Measurements from ENCODE around the gene LRMDA.

The LRMDA gene

DNA sequence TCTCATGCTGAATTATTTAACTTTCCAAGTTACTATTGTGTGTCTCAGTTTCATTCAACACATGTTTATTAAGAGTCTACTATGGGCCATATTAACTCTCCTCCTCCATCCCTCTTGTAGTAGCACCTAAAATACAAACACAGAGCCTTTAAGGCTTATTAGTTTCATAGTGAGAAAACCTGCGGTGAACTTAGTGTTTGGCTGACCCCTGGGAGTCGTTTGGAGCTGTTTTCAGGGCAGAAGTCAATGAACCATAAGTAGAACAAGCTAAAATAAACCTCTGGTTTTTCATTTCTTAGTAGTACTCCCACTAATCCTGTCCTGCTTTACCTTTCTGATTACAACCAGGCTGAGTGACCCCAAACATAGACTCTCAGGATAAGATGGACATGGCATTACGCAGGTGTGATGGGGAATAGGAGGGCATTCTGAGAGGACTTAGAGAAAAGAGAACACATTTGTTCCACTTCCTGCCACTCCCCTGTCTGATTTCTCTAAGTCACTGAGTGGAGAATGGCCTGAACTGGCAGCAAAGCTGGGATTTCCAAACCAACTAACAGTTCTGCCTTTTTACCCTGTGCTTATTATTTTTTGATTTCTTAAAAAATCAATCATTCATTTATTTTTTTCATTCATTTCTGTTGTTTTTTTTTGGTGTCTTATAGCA lies 74.5 kb downstream of the LRMDA start:
- TF ChIP-seq, protein P1, sequence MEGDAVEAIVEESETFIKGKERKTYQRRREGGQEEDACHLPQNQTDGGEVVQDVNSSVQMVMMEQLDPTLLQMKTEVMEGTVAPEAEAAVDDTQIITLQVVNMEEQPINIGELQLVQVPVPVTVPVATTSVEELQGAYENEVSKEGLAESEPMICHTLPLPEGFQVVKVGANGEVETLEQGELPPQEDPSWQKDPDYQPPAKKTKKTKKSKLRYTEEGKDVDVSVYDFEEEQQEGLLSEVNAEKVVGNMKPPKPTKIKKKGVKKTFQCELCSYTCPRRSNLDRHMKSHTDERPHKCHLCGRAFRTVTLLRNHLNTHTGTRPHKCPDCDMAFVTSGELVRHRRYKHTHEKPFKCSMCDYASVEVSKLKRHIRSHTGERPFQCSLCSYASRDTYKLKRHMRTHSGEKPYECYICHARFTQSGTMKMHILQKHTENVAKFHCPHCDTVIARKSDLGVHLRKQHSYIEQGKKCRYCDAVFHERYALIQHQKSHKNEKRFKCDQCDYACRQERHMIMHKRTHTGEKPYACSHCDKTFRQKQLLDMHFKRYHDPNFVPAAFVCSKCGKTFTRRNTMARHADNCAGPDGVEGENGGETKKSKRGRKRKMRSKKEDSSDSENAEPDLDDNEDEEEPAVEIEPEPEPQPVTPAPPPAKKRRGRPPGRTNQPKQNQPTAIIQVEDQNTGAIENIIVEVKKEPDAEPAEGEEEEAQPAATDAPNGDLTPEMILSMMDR (IDR thresholded peaks at IDR 0.05; ENCODE audit: borderline replicate concordance, insufficient read depth, low read depth, low read length) = no peak
- no peak overlapping the region for H3K4me3 ChIP-seq (ENCODE audit: low read depth, low read length)

DNA sequence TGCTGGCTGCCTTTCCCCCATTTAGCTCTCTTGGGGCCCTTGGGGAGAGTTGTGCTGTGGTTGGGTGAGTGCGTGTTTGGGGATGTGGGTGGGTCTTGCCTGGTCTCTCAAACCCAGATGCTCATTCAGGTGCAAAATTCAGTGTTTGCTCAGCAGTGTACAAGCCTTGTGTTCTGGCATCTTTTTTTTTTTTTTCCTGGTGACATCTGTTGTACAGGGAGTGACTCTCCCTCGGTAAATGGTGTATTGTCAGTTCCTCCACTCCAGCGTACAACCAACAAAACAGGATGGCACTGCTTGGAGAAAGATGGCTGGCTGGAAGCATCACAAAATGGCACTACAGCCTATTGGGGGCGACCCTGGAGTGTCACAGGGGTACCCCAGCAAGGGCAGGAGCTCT lies 75.5 kb downstream of the LRMDA start:
- TF ChIP-seq, protein P1 (IDR thresholded peaks at IDR 0.05; ENCODE audit: borderline replicate concordance, insufficient read depth, low read depth, low read length) = no peak
- H3K4me3 ChIP-seq (ENCODE audit: low read depth, low read length) = no peak overlapping the region

DNA sequence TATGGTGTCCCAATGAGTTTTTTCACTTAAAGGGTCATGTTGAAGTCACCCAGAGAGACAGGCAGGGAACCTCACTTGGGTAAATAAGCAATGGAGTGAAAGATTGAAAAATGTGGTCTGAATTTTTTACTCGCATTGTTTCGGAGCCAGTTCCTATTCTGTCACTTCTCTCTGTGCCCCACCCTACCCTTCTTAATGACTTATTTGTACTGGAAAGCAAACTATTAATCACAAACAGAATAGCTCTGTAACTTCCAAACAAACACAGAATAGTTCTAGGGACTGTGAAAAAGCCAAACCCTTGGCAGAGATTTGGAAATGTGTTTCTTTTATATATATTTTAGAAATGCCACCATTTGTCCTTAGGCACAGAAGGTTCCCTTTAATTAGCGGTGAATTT lies 76.0 kb downstream of the LRMDA start:
- H3K4me3 ChIP-seq (ENCODE audit: low read depth, low read length) = no peak overlapping the region
- TF ChIP-seq, protein P1 (IDR thresholded peaks at IDR 0.05; ENCODE audit: borderline replicate concordance, insufficient read depth, low read depth, low read length) = no peak

DNA sequence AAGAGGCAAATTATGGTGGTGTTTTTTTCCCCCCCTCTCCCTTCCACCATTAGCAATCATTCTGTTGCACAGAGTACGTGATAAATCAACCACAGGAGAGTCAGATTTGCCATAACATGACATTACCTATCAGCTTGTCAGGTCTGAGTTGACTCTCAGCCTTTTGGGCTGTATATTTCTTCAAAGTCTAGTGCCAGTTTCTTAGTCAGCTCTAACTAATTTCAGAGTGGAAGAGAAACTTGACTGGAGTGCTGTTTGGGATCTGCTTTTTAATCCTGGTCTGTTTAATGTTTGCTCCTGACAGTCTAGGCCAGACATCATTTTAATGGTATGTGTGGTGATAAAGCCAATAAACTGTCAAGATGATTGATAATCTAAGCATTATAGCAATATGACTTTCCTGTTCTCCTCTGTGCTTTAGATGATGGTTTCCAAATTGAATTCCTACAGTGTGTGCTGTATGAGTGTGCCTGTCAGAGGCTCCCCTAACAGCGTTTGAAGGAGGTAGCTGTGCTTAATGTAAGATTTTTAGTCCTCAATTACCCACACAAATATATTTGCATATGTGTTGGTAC lies 76.9 kb downstream of the LRMDA start:
- no peak overlapping the region for H3K4me3 ChIP-seq (ENCODE audit: low read depth, low read length)
- TF ChIP-seq, protein P1 (IDR thresholded peaks at IDR 0.05; ENCODE audit: borderline replicate concordance, insufficient read depth, low read depth, low read length) = no peak

DNA sequence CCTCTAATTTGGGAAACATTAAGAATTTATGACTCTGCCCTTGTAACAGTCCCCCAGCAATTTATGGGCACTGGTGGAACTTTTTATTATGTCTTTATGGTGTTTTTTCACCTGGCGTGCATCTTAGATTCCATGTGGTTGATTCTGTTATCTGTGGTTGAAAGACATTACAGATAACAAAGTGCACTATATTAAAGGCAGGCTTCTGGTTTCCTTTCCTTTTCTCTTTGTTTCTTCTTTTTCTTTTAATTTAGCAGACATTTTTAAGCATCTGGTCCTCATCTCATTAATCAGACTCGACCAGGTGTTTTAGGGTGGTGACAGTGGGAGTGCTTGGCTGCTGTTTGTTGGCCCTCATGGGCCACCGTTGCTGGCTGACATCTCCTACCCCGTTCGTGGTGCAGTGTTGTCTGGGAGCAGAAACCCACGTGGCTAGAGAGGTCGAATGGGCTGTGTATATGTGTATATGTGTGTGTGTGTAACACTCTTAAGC lies 77.4 kb downstream of the LRMDA start:
- no peak overlapping the region for H3K4me3 ChIP-seq (ENCODE audit: low read depth, low read length)
- TF ChIP-seq, protein P1 (IDR thresholded peaks at IDR 0.05; ENCODE audit: borderline replicate concordance, insufficient read depth, low read depth, low read length) = no peak

DNA sequence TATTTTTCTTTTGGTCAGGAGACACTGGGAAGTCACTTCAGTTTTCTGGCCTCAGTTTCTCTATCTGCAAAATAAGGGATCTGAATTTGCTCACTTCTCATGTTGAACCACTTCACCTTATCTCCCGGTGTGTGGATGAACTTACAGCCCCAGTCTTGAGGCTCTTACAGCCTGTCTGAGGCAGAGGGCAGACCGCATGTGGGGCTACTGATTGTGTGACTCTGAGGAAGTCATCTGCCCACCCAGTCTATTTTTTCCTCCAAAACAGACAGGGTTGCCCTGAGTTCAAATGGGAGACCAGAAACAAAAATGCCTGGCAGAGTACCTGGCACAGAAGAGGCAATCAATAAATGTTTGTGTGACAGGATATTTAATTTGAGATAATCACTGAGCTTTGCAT lies 78.3 kb downstream of the LRMDA start:
- TF ChIP-seq, protein P1 (IDR thresholded peaks at IDR 0.05; ENCODE audit: borderline replicate concordance, insufficient read depth, low read depth, low read length) = no peak
- H3K4me3 ChIP-seq (ENCODE audit: low read depth, low read length) = no peak overlapping the region

DNA sequence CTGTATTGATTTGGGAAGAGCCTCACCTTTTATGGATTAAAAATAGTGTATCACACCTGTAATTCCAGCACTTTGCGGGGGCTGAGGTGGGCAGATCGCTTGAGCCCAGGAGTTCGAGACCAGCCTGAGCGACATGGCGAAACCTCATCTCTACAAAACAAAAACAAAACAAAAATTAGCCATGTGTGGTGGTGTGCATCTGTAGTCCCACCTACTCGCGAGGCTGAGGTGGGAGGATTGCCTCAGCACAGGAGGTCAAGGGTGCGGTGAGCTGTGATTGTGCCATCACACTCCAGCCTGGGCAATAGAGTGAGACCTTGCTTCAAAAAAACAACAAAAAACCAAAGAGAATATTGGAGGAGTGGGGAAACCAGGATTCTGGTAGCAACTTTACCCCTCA lies 79.6 kb downstream of the LRMDA start:
- TF ChIP-seq, protein P1 (IDR thresholded peaks at IDR 0.05; ENCODE audit: borderline replicate concordance, insufficient read depth, low read depth, low read length) = no peak

More for the DNA sequence above, 79.6 kb downstream of the LRMDA start:
- H3K4me3 ChIP-seq (ENCODE audit: low read depth, low read length) = no peak overlapping the region
